Measurements from ENCODE around the gene IGFBP5.

- TF ChIP-seq CTCF (IDR thresholded peaks at IDR 0.05 in 2 of 3, conservative IDR thresholded peaks at IDR 0.05 in 1 of 3; ENCODE audit: borderline replicate concordance in 1 of 3, insufficient read depth in 1 of 3, low read depth in 2 of 3, low read length in 2 of 3) (no peak), POLR2A (IDR thresholded peaks at IDR 0.05; ENCODE audit: borderline replicate concordance, extremely low read depth, insufficient read depth, insufficient read length) (no peak), RAD21 (IDR thresholded peaks at IDR 0.05; ENCODE audit: low read depth) (no peak), EZH2phosphoT487 (IDR thresholded peaks at IDR 0.05; ENCODE audit: borderline replicate concordance) (no peak), POLR2AphosphoS5 (IDR thresholded peaks at IDR 0.05; ENCODE audit: low read depth, low read length) (no peak), EZH2 (IDR thresholded peaks at IDR 0.05) (no peak), MAX (IDR thresholded peaks at IDR 0.05) (no peak), ZFX (IDR thresholded peaks at IDR 0.05) (no peak), EGR1 (IDR thresholded peaks at IDR 0.05; ENCODE audit: low read depth) (no peak), ZBTB33 (IDR thresholded peaks at IDR 0.05; ENCODE audit: extremely low read depth, insufficient replicate concordance, low read length) (no peak), YY1 (IDR thresholded peaks at IDR 0.05; ENCODE audit: extremely low read depth, insufficient replicate concordance, low read depth, low read length) (no peak), REST (IDR thresholded peaks at IDR 0.05; ENCODE audit: low read depth) (no peak), SRF (IDR thresholded peaks at IDR 0.05; ENCODE audit: low read depth) (no peak), ELF1 (IDR thresholded peaks at IDR 0.05; ENCODE audit: borderline replicate concordance, low read depth) (no peak)
Measured at GRCh38 chr2:216644842-216645635, 50.3 kb downstream of the IGFBP5 start.
